A673 (cell line): ENCODE data around the gene ZNF444. TPM values are rescaled to one million over a fixed set of nuclear protein-coding genes. Genes with fewer than 3 reads are reported as not detected.

ENCODE experiments used
- BruUV-seq: library from RNA; stranded (reverse); fragments of 400-500 nt; replicated peaks from 2 replicates; lab custom pipeline; 2021; lab: Mats Ljungman, UMichigan
- CTCF ChIA-PET: fragments of 300-600 bp; sonication (Branson Sonifier 250); formaldehyde crosslinking; loops from one replicate; lab custom pipeline; 2022; ENCODE audit warnings: antibody characterized with exemption; lab: Charles Lee
- POLR2A ChIA-PET: fragments of 300-600 bp; sonication (Branson Sonifier 250); formaldehyde crosslinking; loops from one replicate; lab custom pipeline; 2022; ENCODE audit warnings: antibody characterized with exemption; ENCODE audit not compliant: low non-redundant PET; lab: Charles Lee
- DNase-seq: peaks from one replicate; pipeline ENCODE4 v3.0.0-alpha.2; 2015; ENCODE audit warnings: low spot score
- H3K27ac ChIP-seq: fragments of 200-600 bp; sonication (generic); 2 replicates; pipeline ENCODE4 v1.5.1; 2016; ENCODE audit warnings: mixed run types, low read depth, mild to moderate bottlenecking, mixed read lengths, antibody characterized with exemption, low read length; ENCODE audit not compliant: poor library complexity, severe bottlenecking
- H3K27me3 ChIP-seq: fragments of 200-600 bp; sonication (generic); replicated peaks from 2 replicates; pipeline ENCODE4 v1.6.1; 2017; ENCODE audit warnings: mixed run types, low read depth, mild to moderate bottlenecking, mixed read lengths, antibody characterized with exemption, low read length; ENCODE audit not compliant: insufficient read depth, poor library complexity
- H3K36me3 ChIP-seq: fragments of 200-600 bp; sonication (generic); 2 replicates; pipeline ENCODE4 v1.6.1; 2016; ENCODE audit warnings: mixed run types, mild to moderate bottlenecking, mixed read lengths, antibody characterized with exemption, low read length; ENCODE audit not compliant: insufficient read depth, poor library complexity, severe bottlenecking
- H3K4me1 ChIP-seq: fragments of 200-600 bp; sonication (generic); 2 replicates; pipeline ENCODE4 v1.6.1; 2017; ENCODE audit warnings: mixed run types, mild to moderate bottlenecking, mixed read lengths, antibody characterized with exemption, low read length; ENCODE audit not compliant: insufficient read depth, poor library complexity, severe bottlenecking
- H3K4me3 ChIP-seq: fragments of 200-600 bp; sonication (generic); 2 replicates; pipeline ENCODE4 v1.5.1; 2016; ENCODE audit warnings: low read depth, mixed run types, mild to moderate bottlenecking, mixed read lengths, low read length; ENCODE audit not compliant: poor library complexity, severe bottlenecking
- H3K9me3 ChIP-seq: fragments of 200-600 bp; sonication (generic); 2 replicates; pipeline ENCODE4 v1.6.1; 2016; ENCODE audit warnings: mixed run types, low read depth, mild to moderate bottlenecking, mixed read lengths, antibody characterized with exemption, low read length; ENCODE audit not compliant: poor library complexity, severe bottlenecking
- CTCF ChIP-seq: fragments of 300-800, 200-600 bp; sonication (generic); conservative IDR thresholded peaks from 2 replicates; pipeline ENCODE4 v1.5.1; 2017; ENCODE audit warnings: low read depth, mild to moderate bottlenecking, antibody characterized with exemption, low read length, moderate library complexity, mixed read lengths
- EZH2 ChIP-seq: fragments of 200-600 bp; sonication (generic); IDR thresholded peaks from 2 replicates; pipeline ENCODE4 v1.6.1; 2017; ENCODE audit warnings: borderline replicate concordance, low read depth, mild to moderate bottlenecking, mixed read lengths, antibody characterized with exemption, low read length; ENCODE audit not compliant: poor library complexity, severe bottlenecking
- intact Hi-C: fragments of 100-400 bp; cut with micrococcal nuclease; formaldehyde crosslinking; loops from one replicate; pipeline ENCODE4 v1.10.0; 2022; ENCODE audit not compliant: unreplicated experiment
- total RNA-seq: library from RNA; stranded (reverse); gene quantifications from 2 replicates; pipeline ENCODE4 v1.2.3, GENCODE V29; 2021

ZNF444 gene
- total RNA-seq, 1 experiment from 2014 or later = 45.3 TPM

GRCh38 chr19:56132316-56132822 is 8.7 kb upstream of the ZNF444 start:
- Histone ChIP-seq H3K9me3 (no peaks in the 10 kb centered on the region), H3K36me3 (no peaks in the 10 kb centered on the region), H3K4me1 (peaks cover 12% of the 10 kb centered on the region), H3K27ac (peak overlapping the region; percentile 34), H3K4me3 (no peak overlapping the region), H3K27me3 (no peaks in the 10 kb centered on the region)
- TF ChIP-seq EZH2 (no peak), CTCF (no peak)
- intact Hi-C loops = no loop called here
- CTCF ChIA-PET = no interaction called here
- DNase-seq = no peak
- POLR2A ChIA-PET = no interaction called here
- BruUV-seq = no TSS peak

- no peaks in the 10 kb centered on the region for H3K27me3 ChIP-seq
- ChIA-PET CTCF (interaction anchor here (0.6 kb wide), 1 partner anchor 18 kb away, joined by 4 read pairs; no protein-coding TSS in a partner anchor), POLR2A (interaction anchor here (1.2 kb wide), 1 partner anchor 13 kb away, joined by 3 read pairs; the partner anchor contains the start of gene ZNF787)
- H3K4me3 ChIP-seq = no peak overlapping the region
- peak; percentile 94 for DNase-seq
- intact Hi-C loops = no loop called here
- no peak for TF ChIP-seq CTCF
- TF ChIP-seq EZH2 = no peak
- peak overlapping the region; percentile 70 for H3K27ac ChIP-seq
- no peaks in the 10 kb centered on the region for H3K36me3 ChIP-seq
- H3K9me3 ChIP-seq = no peaks in the 10 kb centered on the region
- H3K4me1 ChIP-seq = peaks cover 12% of the 10 kb centered on the region
- TSS peak; percentile 78 for BruUV-seq
Observed at GRCh38 chr19:56133858-56134653, 7.0 kb upstream of the ZNF444 start.

GRCh38 chr19:56134654-56134921 is 6.5 kb upstream of the ZNF444 start:
- Histone ChIP-seq H3K36me3 (no peaks in the 10 kb centered on the region), H3K4me1 (peaks cover 12% of the 10 kb centered on the region), H3K27ac (peak overlapping the region; percentile 70), H3K4me3 (no peak overlapping the region), H3K27me3 (no peaks in the 10 kb centered on the region), H3K9me3 (no peaks in the 10 kb centered on the region)
- ChIA-PET POLR2A (interaction anchor here (0.6 to 1.2 kb wide), 2 partner anchors 14 to 1711 kb away, joined by 3 to 4 read pairs; partner anchors contain the start of gene ZNF787), CTCF (interaction anchor here (0.6 kb wide), 1 partner anchor 17 kb away, joined by 4 read pairs; no protein-coding TSS in a partner anchor)
- BruUV-seq = no TSS peak
- TF ChIP-seq EZH2 = no peak
- DNase-seq = no peak
- intact Hi-C loops = no loop called here
